B cell (primary cell): Measurements from ENCODE around the gene ELOF1.

Experiments used
- CTCF ChIP-seq: fragments of 200-600 bp; IDR thresholded peaks from one replicate; pipeline ENCODE4 v1.8.0; 2022; ENCODE audit warnings: antibody characterized with exemption, mild to moderate bottlenecking
- EZH2 ChIP-seq: IDR thresholded peaks from 2 replicates; pipeline ENCODE4 v1.6.1; 2012; ENCODE audit warnings: borderline replicate concordance, low read depth, mild to moderate bottlenecking, moderate library complexity, low read length; ENCODE audit not compliant: insufficient read depth, poor library complexity, severe bottlenecking

GRCh38 chr19:11541238-11541637 lies 17.8 kb downstream of the ELOF1 start:
- TF ChIP-seq CTCF (no peak), EZH2 (no peak)
